ENCODE results near the gene CLEC9A. TPM values are rescaled to one million over a fixed set of nuclear protein-coding genes. Genes with fewer than 3 reads are reported as not detected.

The CLEC9A gene
- total and polyA plus RNA-seq, 10 donors: 0.28 to 3.7 (median 1.1) TPM; not detected in 1

- 18 to 33% (median 24%) methylated on average over 4 of the region's 4 CpGs for WGBS, 5 donors
- Histone ChIP-seq H3K36me3 (peaks cover 0 to 18% (median 0%) of the 10 kb centered on the region in 6 donors), H3K4me3 (peak overlapping the region in 1 of 8 donors; percentile 55), H3K27ac (peak overlapping the region; percentile 24 to 89 (median 86)), H3K27me3 (replicated peaks in 1 of 7) (no peaks in the 10 kb centered on the region), H3K9me3 (no peaks in the 10 kb centered on the region), H3K4me1 (peaks cover 8 to 48% (median 26%) of the 10 kb centered on the region in 6 donors)
- TF ChIP-seq POLR2AphosphoS5 (IDR thresholded peaks at IDR 0.05) (no peak), CTCF (IDR thresholded peaks at IDR 0.05 in 8 of 11, conservative IDR thresholded peaks at IDR 0.05 in 3 of 11) (no peak), POLR2A (IDR thresholded peaks at IDR 0.05) (no peak)
- intact Hi-C loops (cut with DNase I; ENCODE audit: low total_unique reads): no loop called here
- DNase-seq: no peak
Observed at GRCh38 chr12:10069099-10069498, 38.6 kb downstream of the CLEC9A start.

- peak overlapping the region in 1 of 8 donors; percentile 55 for H3K4me3 ChIP-seq
- H3K4me1 ChIP-seq: peaks cover 8 to 42% (median 26%) of the 10 kb centered on the region in 6 donors
- peaks cover 0 to 18% (median 0%) of the 10 kb centered on the region in 6 donors for H3K36me3 ChIP-seq
- no peaks in the 10 kb centered on the region for H3K9me3 ChIP-seq
- no peak for DNase-seq
- no peaks in the 10 kb centered on the region for H3K27me3 ChIP-seq (replicated peaks in 1 of 7)
- WGBS, 5 donors: 10 to 23% (median 17%) methylated on average over 3 of the region's 3 CpGs
- intact Hi-C loops (cut with DNase I; ENCODE audit: low total_unique reads): no loop called here
- TF ChIP-seq POLR2A (IDR thresholded peaks at IDR 0.05) (no peak), POLR2AphosphoS5 (IDR thresholded peaks at IDR 0.05) (no peak), CTCF (IDR thresholded peaks at IDR 0.05 in 8 of 11, conservative IDR thresholded peaks at IDR 0.05 in 3 of 11) (no peak)
- peak overlapping the region in 7 of 8 donors; percentile 85 to 89 (median 86) for H3K27ac ChIP-seq
Observed at GRCh38 chr12:10069976-10070375, 39.5 kb downstream of the CLEC9A start.

GRCh38 chr12:10070380-10070779 lies 39.9 kb downstream of the CLEC9A start:
- Histone ChIP-seq H3K27me3 (replicated peaks in 1 of 7) (no peaks in the 10 kb centered on the region), H3K27ac (peak overlapping the region in 5 of 8 donors; percentile 85 to 89 (median 87)), H3K9me3 (no peaks in the 10 kb centered on the region), H3K4me1 (peaks cover 8 to 40% (median 26%) of the 10 kb centered on the region in 6 donors), H3K4me3 (peak overlapping the region in 1 of 8 donors; percentile 55), H3K36me3 (peaks cover 0 to 18% (median 0%) of the 10 kb centered on the region in 6 donors)
- TF ChIP-seq POLR2AphosphoS5 (IDR thresholded peaks at IDR 0.05) (no peak), CTCF (IDR thresholded peaks at IDR 0.05 in 8 of 11, conservative IDR thresholded peaks at IDR 0.05 in 3 of 11) (no peak), POLR2A (IDR thresholded peaks at IDR 0.05) (no peak)
- intact Hi-C loops (cut with DNase I; ENCODE audit: low total_unique reads): no loop called here
- no peak for DNase-seq
- WGBS, 5 donors: 77 to 90% (median 87%) methylated on average over 4 of the region's 4 CpGs

GRCh38 chr12:10072131-10072530 lies 41.6 kb downstream of the CLEC9A start:
- no peak overlapping the region for H3K27ac ChIP-seq
- TF ChIP-seq POLR2A (IDR thresholded peaks at IDR 0.05) (no peak), POLR2AphosphoS5 (IDR thresholded peaks at IDR 0.05) (no peak), CTCF (IDR thresholded peaks at IDR 0.05 in 8 of 11, conservative IDR thresholded peaks at IDR 0.05 in 3 of 11) (no peak)
- no peaks in the 10 kb centered on the region for H3K9me3 ChIP-seq
- H3K4me3 ChIP-seq: no peak overlapping the region
- peaks cover 0 to 18% (median 0%) of the 10 kb centered on the region in 6 donors for H3K36me3 ChIP-seq
- H3K27me3 ChIP-seq (replicated peaks in 1 of 7): no peaks in the 10 kb centered on the region
- intact Hi-C loops (cut with DNase I; ENCODE audit: low total_unique reads): no loop called here
- 88 to 96% (median 89%) methylated on average over 2 of the region's 2 CpGs for WGBS, 5 donors
- no peak for DNase-seq
- peaks cover 8 to 38% (median 24%) of the 10 kb centered on the region in 6 donors for H3K4me1 ChIP-seq
